AG09309 (cell line): Measurements from ENCODE around the gene GIPC1.

Experiments
- DNase-seq: peaks from one replicate; pipeline ENCODE4 v3.0.0-alpha.2; 2010; ENCODE audit warnings: low read depth
- H3K4me3 ChIP-seq: 2 replicates; pipeline ENCODE4 v1.5.1; 2011; ENCODE audit warnings: mild to moderate bottlenecking, low read depth, low read length, moderate library complexity; ENCODE audit not compliant: control insufficient read depth
- TF ChIP-seq, protein P1 (sequence below): IDR thresholded peaks from 2 replicates; pipeline ENCODE4 v1.5.1; 2011; ENCODE audit warnings: mild to moderate bottlenecking, low read depth, low read length, inconsistent platforms; ENCODE audit not compliant: insufficient read depth, control insufficient read depth; ENCODE audit errors: missing control alignments

The GIPC1 gene

DNA sequence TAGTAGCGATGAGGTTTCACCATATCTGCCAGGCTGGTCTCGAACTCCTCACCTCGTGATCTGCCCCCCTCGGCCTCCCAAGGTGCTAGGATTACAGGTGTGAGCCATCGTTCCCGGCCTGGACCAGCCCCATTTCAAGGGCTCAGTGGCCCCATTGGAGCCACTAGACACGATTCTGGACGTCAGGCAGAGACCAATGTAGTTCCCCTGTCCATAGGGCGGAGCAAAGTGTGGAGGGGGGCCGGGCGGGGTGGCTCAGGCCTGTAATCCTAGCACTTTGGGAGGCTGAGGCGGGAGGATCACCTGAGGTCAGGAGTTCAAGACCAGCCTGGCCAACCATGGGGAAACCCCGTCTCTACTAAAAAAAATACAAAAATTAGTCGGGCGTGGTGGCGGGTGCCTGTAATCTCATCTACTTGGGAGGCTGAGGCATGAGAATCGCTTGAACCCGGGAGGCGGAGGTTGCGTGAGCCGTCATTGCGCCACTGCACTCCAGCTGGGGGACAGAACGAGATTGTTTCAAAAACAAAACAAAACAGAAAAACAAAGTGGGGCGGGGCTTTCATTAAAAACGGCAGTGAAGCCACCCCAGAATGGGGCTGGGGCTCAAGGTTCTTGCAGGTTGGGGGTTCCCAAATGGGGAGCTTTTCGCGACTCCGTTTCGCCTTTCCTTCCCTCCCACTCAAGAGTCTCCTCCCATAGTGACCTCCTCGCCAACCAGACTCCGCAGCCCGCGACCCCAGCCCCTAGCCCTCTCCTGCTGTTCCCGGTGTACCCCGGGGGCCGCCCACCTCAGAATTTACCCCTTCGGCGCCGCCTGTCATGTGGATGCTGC, 32.7 kb upstream of the GIPC1 start:
- TF ChIP-seq, protein P1, sequence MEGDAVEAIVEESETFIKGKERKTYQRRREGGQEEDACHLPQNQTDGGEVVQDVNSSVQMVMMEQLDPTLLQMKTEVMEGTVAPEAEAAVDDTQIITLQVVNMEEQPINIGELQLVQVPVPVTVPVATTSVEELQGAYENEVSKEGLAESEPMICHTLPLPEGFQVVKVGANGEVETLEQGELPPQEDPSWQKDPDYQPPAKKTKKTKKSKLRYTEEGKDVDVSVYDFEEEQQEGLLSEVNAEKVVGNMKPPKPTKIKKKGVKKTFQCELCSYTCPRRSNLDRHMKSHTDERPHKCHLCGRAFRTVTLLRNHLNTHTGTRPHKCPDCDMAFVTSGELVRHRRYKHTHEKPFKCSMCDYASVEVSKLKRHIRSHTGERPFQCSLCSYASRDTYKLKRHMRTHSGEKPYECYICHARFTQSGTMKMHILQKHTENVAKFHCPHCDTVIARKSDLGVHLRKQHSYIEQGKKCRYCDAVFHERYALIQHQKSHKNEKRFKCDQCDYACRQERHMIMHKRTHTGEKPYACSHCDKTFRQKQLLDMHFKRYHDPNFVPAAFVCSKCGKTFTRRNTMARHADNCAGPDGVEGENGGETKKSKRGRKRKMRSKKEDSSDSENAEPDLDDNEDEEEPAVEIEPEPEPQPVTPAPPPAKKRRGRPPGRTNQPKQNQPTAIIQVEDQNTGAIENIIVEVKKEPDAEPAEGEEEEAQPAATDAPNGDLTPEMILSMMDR, result no peak
- no peak for DNase-seq
- H3K4me3 ChIP-seq, result peak overlapping the region; percentile 68

DNA sequence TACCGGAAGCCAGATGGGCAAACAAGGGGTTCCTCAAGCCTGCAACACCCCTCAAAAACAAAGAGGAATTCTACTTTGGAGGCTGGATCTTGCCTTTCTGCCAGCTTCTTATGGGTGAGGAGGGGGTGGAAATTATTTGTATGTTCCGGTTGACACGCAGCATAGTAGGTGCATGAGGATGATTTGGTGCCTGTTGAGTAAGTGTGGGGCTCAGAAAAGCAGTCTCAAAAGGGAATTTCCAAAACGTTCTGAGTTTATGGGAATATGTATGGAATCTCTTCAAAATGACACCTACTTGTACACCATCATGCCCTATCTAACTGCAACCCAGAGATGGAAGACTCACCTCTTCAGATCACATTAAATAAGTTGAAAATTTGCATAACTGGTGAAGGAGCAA, 30.5 kb upstream of the GIPC1 start:
- no peak for DNase-seq
- H3K4me3 ChIP-seq, result no peak overlapping the region
- TF ChIP-seq, protein P1, result no peak

DNA sequence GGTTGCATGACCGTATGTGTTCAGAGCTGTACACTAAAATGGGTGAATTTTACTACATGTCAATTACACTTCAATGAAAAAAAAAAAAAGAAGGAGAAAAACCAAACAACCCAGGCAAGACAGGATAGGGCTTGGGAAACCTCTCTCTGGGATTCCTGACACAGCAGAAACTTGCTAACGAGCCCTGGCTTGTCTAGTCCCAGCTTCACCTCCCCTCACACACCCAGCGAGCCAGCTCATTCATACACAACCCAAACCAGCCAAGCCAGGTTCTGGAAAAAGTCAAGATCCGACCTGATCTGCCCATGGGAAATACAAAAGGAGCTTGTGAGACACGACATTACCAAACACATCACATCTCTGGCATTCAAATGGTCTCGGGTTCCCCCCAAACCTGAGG, 29.8 kb upstream of the GIPC1 start:
- no peak for DNase-seq
- TF ChIP-seq, protein P1, result no peak
- no peak overlapping the region for H3K4me3 ChIP-seq

DNA sequence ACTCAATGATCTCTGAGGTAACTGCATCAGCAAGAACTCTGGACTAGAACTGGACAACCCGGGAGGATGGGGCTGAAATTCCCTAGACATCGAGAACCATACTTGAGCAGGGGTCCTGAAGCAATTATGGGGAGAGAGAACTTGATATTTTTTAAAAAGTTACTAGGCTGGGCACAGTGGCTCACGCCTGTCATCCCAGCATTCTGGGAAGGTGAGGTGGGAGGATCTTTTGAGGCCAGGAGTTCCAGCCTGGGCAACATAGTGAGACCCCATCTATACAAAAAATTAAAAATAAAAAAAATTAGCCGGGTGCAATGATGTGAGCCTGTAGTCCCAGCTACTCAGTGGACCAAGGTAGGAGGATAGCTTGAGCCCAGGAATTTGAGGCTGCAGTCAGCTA, 24.6 kb upstream of the GIPC1 start:
- DNase-seq, result no peak
- TF ChIP-seq, protein P1, result no peak
- no peak overlapping the region for H3K4me3 ChIP-seq

DNA sequence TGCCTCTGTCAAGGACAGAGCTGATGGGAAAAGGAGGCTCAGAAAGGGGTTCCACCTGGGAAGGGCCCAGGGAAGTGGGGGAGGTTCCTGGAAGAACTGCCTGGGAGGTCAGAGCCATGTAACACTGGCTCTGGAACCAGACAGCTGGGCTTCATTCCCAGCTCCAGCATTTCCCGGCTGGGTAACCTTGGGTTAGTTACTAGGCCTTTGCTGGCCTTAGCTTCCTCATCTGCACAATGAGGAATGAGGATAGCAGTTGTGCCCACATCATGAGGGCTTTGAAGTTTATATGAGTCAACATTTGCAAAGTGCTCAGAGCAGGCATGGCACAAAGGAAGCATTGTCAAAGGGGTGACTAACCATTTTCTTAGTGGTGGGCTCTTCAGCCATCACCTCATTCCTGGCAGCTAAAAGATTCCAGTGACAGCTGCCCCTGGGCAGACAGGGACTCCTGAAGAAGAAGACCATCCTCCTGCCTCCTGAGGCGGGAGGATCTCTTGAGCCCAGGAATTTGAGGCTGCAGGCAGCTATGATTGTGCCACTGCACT, 24.0 kb upstream of the GIPC1 start:
- DNase-seq, result no peak
- TF ChIP-seq, protein P1, result no peak
- no peak overlapping the region for H3K4me3 ChIP-seq

DNA sequence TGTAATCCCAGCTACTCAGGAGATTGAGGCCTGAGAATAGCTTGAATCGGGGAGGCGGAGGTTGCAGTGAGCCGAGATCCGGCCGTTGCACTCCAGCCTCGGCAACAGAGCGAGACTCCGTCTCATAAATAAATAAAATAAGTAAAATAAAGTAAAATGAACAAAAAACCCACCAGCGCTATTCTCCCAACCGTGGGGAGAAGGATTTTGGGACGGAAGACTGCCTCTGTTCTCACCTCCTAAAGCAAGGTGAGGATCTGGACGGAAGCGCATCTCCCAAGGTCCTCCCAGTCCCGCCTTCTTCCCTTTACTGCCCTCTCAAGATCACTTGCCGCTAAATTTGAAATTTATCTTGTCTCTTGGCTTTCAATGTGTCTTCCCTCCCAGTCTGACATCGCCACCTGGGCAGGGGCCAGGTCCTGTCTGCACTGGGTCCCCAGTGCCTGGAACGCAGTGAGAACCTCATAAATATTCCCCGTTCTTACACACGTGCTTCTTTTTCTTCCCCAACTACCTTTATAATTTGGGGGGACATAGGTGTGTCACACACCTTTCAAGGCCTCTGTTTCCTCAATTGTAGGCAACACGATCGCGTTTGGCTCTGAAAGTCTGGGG, 23.4 kb upstream of the GIPC1 start:
- DNase-seq, result no peak
- TF ChIP-seq, protein P1, result no peak
- no peak overlapping the region for H3K4me3 ChIP-seq
